ENCODE results near the gene CNTNAP2. TPM values are rescaled to one million over a fixed set of nuclear protein-coding genes. Genes with fewer than 3 reads are reported as not detected.
A peak's percentile ranks its signal among the peaks of the same experiment; 100 is the strongest.
"Not testable (repeated sequence)": the region's sequence is repeated elsewhere in the genome, so short reads cannot be mapped to it uniquely, and the experiment has no call there.

CNTNAP2 gene
- total and polyA plus RNA-seq, 4 experiments from 2014 or later: 0.19 to 0.50 (median 0.20) TPM; not detected in 1

GRCh38 chr7:148296994-148297644 is 2180.5 kb downstream of the CNTNAP2 start:
- no peaks in the 10 kb centered on the region for H3K36me3 Mint-ChIP-seq
- Histone ChIP-seq H3K4me1 (ENCODE audit: insufficient read depth, low read length) (no peaks in the 10 kb centered on the region), H3K4me3 (ENCODE audit: low read length in 2 of 2) (no peak overlapping the region), H3K36me3 (ENCODE audit: insufficient read depth, low read length) (no peaks in the 10 kb centered on the region), H3K27ac (ENCODE audit: low read depth, low read length) (no peak overlapping the region), H3K27me3 (ENCODE audit: insufficient read depth, low read length) (no peaks in the 10 kb centered on the region), H3K9me3 (ENCODE audit: control insufficient read depth in 1 of 2, low read length in 2 of 2) (no peaks in the 10 kb centered on the region)
- DNase-seq: no peak
- POLR2A ChIA-PET (ENCODE audit: partially characterized antibody): no interaction called here
- H3K27ac Mint-ChIP-seq: peak overlapping the region in 1 of 7 donors; percentile 26
- peaks cover 0 to 1% (median 0%) of the 10 kb centered on the region in 4 donors for H3K4me1 Mint-ChIP-seq
- intact Hi-C loops (cut with micrococcal nuclease): no loop called here
- no peak overlapping the region for H3K4me3 Mint-ChIP-seq
- peaks cover 0 to 5% of the 10 kb centered on the region in 2 donors for H3K27me3 Mint-ChIP-seq
- CTCF ChIA-PET (ENCODE audit: partially characterized antibody): no interaction called here
- H3K9me3 Mint-ChIP-seq: no peaks in the 10 kb centered on the region

- H3K36me3 ChIP-seq (ENCODE audit: insufficient read depth, low read length); DNase-seq; H3K9me3 ChIP-seq (ENCODE audit: control insufficient read depth in 1 of 2, low read length in 2 of 2); H3K4me3 Mint-ChIP-seq; POLR2A ChIA-PET (ENCODE audit: partially characterized antibody); H3K9me3 Mint-ChIP-seq; H3K36me3 Mint-ChIP-seq; intact Hi-C loops (cut with micrococcal nuclease); H3K27me3 ChIP-seq (ENCODE audit: insufficient read depth, low read length); H3K4me1 ChIP-seq (ENCODE audit: insufficient read depth, low read length); H3K27ac Mint-ChIP-seq; CTCF ChIA-PET (ENCODE audit: partially characterized antibody); H3K4me3 ChIP-seq (ENCODE audit: low read length in 2 of 2); H3K27ac ChIP-seq (ENCODE audit: low read depth, low read length); H3K27me3 Mint-ChIP-seq: not testable (repeated sequence)
- peaks cover 1 to 14% (median 3%) of the 10 kb centered on the region in 4 donors for H3K4me1 Mint-ChIP-seq
Observed at GRCh38 chr7:148298768-148299167, 2182.2 kb downstream of the CNTNAP2 start.

- intact Hi-C loops (cut with micrococcal nuclease): no loop called here
- H3K9me3 Mint-ChIP-seq: no peaks in the 10 kb centered on the region
- DNase-seq: no peak
- ChIA-PET CTCF (ENCODE audit: partially characterized antibody) (no interaction called here), POLR2A (ENCODE audit: partially characterized antibody) (no interaction called here)
- H3K27ac Mint-ChIP-seq: no peak overlapping the region
- Histone ChIP-seq H3K9me3 (ENCODE audit: control insufficient read depth in 1 of 2, low read length in 2 of 2) (no peaks in the 10 kb centered on the region), H3K4me1 (ENCODE audit: insufficient read depth, low read length) (peaks cover 13% of the 10 kb centered on the region), H3K36me3 (ENCODE audit: insufficient read depth, low read length) (no peaks in the 10 kb centered on the region), H3K27ac (ENCODE audit: low read depth, low read length) (no peak overlapping the region), H3K27me3 (ENCODE audit: insufficient read depth, low read length) (no peaks in the 10 kb centered on the region), H3K4me3 (ENCODE audit: low read length in 2 of 2) (no peak overlapping the region)
- no peaks in the 10 kb centered on the region for H3K27me3 Mint-ChIP-seq
- peaks cover 6 to 21% (median 9%) of the 10 kb centered on the region in 4 donors for H3K4me1 Mint-ChIP-seq
- no peaks in the 10 kb centered on the region for H3K36me3 Mint-ChIP-seq
- no peak overlapping the region for H3K4me3 Mint-ChIP-seq
Observed at GRCh38 chr7:148299350-148300276, 2183.0 kb downstream of the CNTNAP2 start.

GRCh38 chr7:148302436-148302835 is 2185.8 kb downstream of the CNTNAP2 start:
- intact Hi-C loops (cut with micrococcal nuclease); H3K36me3 ChIP-seq (ENCODE audit: insufficient read depth, low read length); DNase-seq; POLR2A ChIA-PET (ENCODE audit: partially characterized antibody); H3K9me3 Mint-ChIP-seq; H3K9me3 ChIP-seq (ENCODE audit: control insufficient read depth in 1 of 2, low read length in 2 of 2); H3K27ac ChIP-seq (ENCODE audit: low read depth, low read length); H3K36me3 Mint-ChIP-seq; H3K27me3 Mint-ChIP-seq; H3K27me3 ChIP-seq (ENCODE audit: insufficient read depth, low read length); H3K4me3 ChIP-seq (ENCODE audit: low read length in 2 of 2): not testable (repeated sequence)
- H3K4me1 ChIP-seq (ENCODE audit: insufficient read depth, low read length): peaks cover 17% of the 10 kb centered on the region
- peak overlapping the region in 2 of 7 donors; percentile 7 to 42 for H3K27ac Mint-ChIP-seq
- CTCF ChIA-PET (ENCODE audit: partially characterized antibody): interaction anchor here (1.7 kb wide), 1 partner anchor 38 kb away, joined by 6 read pairs; no protein-coding TSS in a partner anchor
- H3K4me1 Mint-ChIP-seq: peaks cover 11 to 35% (median 19%) of the 10 kb centered on the region in 4 donors
- peak overlapping the region in 1 of 8 donors; percentile 49 for H3K4me3 Mint-ChIP-seq

- H3K9me3 ChIP-seq (ENCODE audit: control insufficient read depth in 1 of 2, low read length in 2 of 2): no peaks in the 10 kb centered on the region
- H3K36me3 Mint-ChIP-seq: no peaks in the 10 kb centered on the region
- DNase-seq: no peak
- no peaks in the 10 kb centered on the region for H3K36me3 ChIP-seq (ENCODE audit: insufficient read depth, low read length)
- H3K4me1 ChIP-seq (ENCODE audit: insufficient read depth, low read length): peaks cover 17% of the 10 kb centered on the region
- peak overlapping the region in 5 of 8 donors; percentile 26 to 68 (median 51) for H3K4me3 Mint-ChIP-seq
- ChIA-PET CTCF (ENCODE audit: partially characterized antibody) (interaction anchor here (0.8 to 1.2 kb wide), 3 partner anchors 11 to 21 kb away, joined by 3 read pairs; no protein-coding TSS in a partner anchor), POLR2A (ENCODE audit: partially characterized antibody) (interaction anchor here (0.9 to 2.4 kb wide), 2 partner anchors 8 to 27 kb away, joined by 3 to 8 read pairs; no protein-coding TSS in a partner anchor)
- no peaks in the 10 kb centered on the region for H3K27me3 ChIP-seq (ENCODE audit: insufficient read depth, low read length)
- peak overlapping the region in 3 of 7 donors; percentile 7 to 68 (median 53) for H3K27ac Mint-ChIP-seq
- peaks cover 0 to 8% (median 0%) of the 10 kb centered on the region in 8 donors for H3K9me3 Mint-ChIP-seq
- no peak overlapping the region for H3K4me3 ChIP-seq (ENCODE audit: low read length in 2 of 2)
- intact Hi-C loops (cut with micrococcal nuclease): no loop called here
- peaks cover 11 to 35% (median 19%) of the 10 kb centered on the region in 4 donors for H3K4me1 Mint-ChIP-seq
- H3K27me3 Mint-ChIP-seq: peaks cover 0 to 1% of the 10 kb centered on the region in 2 donors
- no peak overlapping the region for H3K27ac ChIP-seq (ENCODE audit: low read depth, low read length)
Observed at GRCh38 chr7:148303295-148304082, 2186.9 kb downstream of the CNTNAP2 start.

- Mint-ChIP-seq H3K27ac (peak overlapping the region in 4 of 7 donors; percentile 7 to 68 (median 56)), H3K4me1 (peaks cover 11 to 35% (median 19%) of the 10 kb centered on the region in 4 donors), H3K27me3 (peaks cover 0 to 1% of the 10 kb centered on the region in 2 donors), H3K9me3 (peaks cover 0 to 8% (median 0%) of the 10 kb centered on the region in 8 donors), H3K36me3 (no peaks in the 10 kb centered on the region), H3K4me3 (peak overlapping the region in 5 of 8 donors; percentile 26 to 68 (median 51))
- Histone ChIP-seq H3K9me3 (ENCODE audit: control insufficient read depth in 1 of 2, low read length in 2 of 2) (no peaks in the 10 kb centered on the region), H3K36me3 (ENCODE audit: insufficient read depth, low read length) (no peaks in the 10 kb centered on the region), H3K4me1 (ENCODE audit: insufficient read depth, low read length) (peaks cover 17% of the 10 kb centered on the region), H3K4me3 (ENCODE audit: low read length in 2 of 2) (no peak overlapping the region), H3K27me3 (ENCODE audit: insufficient read depth, low read length) (no peaks in the 10 kb centered on the region), H3K27ac (ENCODE audit: low read depth, low read length) (no peak overlapping the region)
- ChIA-PET POLR2A (ENCODE audit: partially characterized antibody) (interaction anchor here (0.9 to 2.4 kb wide), 3 partner anchors 8 to 27 kb away, joined by 3 to 8 read pairs (median 3); no protein-coding TSS in a partner anchor), CTCF (ENCODE audit: partially characterized antibody) (interaction anchor here (1.2 kb wide), 1 partner anchor 20 kb away, joined by 3 read pairs; no protein-coding TSS in a partner anchor)
- intact Hi-C loops (cut with micrococcal nuclease): no loop called here
- no peak for DNase-seq
Observed at GRCh38 chr7:148304083-148304335, 2187.4 kb downstream of the CNTNAP2 start.
